ENCODE data around the gene ARHGAP35.
A peak's percentile ranks its signal among the peaks of the same experiment; 100 is the strongest.
"Not testable (repeated sequence)": the region's sequence is repeated elsewhere in the genome, so short reads cannot be mapped to it uniquely, and the experiment has no call there.

The ARHGAP35 gene

DNA sequence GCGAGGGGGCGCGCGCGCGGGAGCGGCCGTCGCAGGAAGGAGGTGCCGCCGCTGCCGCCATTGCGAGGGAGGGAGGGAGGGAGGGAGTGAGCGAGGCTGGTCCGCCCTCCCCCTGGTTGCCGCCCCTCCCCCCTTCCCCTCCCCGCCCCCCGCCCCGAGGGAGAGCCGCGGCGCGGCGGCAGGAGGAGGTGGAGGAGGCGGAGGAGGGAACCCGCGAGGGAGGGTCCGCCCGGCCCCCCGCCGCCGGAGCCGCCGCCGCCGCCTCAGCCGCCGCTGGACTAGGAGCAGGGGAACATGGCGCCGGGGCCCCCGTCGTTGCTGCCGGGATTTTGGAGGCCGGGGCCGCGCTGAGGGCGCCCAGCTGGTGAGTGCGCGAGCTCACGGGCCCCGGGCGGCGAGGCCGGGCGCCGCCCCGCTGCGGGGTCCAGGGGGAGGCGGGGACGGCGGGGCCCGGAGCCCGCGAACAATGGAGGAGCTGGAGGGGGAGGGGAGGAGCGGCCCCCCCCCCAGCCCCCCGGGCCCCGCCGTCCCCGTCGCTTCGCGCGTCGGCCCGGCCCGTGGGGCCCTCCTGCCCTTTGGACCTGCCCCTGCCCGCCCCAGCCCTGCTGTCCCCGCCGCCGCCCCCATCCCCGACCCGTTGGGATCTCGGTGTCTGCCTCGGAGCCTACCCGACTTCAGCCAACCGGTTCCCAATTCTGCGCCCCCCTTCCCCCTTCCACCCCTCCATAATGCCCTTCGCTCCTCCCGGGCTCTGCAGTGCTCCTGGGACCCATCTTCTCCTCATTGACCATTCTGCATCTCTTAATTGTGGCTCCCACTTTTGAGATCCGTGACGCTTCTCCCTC is at the start of gene ARHGAP35:
Gene ARHGAP35 (plus strand): TSS at position 152 of the 845 bp plus-strand sequence. CDS start 57,679 bp downstream, outside the sequence.
- peak in 2 of 3 donors; percentile 60 to 66 for DNase-seq (ENCODE audit: low read depth in 3 of 3, low spot score in 1 of 3)

DNA sequence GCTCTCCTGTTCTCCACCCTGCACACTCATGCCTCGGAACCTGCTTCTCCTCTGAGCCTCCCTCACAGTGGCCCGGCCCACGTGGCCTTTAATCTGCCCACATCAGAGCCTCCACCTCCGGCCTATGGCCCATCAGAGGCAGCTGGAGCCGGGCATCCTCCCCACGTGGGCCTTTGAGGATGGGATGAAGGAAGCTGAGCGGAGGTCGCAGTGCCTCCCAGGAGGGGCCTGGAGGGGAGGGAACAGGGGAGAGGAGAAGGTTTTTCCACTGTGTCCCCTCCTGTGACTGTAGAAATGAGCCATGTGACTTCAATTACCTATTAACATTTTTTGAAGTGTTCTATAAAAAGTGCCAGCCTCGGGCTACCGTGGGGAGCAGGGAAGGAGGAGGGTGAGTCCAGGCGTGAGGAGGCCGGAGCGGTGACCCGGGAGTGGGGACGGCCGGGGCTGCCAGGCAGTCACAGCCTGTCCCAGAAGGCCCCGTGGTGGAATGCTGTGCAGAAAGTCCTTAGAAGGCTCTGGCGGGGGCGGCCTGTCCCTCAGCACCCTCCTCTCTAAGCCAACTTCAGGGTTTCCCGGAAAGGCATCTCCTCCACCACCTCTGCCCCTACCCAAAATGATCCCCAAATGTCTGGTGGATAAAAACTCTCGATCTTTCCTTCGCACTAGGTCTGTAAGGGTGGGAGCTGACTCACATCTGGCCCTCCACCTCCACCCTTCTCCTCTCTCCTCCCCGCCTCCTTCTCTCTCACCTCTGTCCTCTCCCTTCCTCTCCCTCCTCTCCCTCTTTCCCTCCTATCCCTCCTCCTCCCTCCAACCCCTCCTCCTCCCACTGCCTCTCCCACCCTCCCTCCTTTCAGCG is 47.6 kb upstream of the ARHGAP35 start:
- DNase-seq (ENCODE audit: low read depth in 3 of 3, low spot score in 1 of 3) = no peak

DNA sequence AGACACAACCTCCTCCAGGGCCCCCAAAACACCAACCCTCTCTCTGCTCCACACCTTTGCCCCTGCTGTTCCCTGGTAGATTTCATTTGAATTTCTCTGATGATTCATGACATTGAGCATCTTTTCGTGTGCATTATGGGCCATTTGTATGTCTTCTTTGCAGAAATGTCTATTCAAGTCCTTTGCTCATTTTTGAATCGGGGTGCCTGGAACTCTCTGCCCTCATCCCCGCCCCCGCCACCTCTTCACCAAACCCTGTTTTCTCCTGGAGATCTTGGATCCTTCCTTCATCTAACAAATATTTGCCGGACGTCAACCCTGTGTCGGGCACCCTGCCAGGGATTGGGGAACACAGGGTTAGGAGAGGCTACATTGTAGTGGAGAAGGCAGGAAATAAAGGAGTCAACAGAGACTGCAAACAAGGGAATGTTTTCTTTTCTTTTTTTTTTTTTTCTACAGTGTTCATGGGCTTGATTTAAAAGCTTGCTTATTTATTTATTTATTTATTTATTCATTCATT is 46.9 kb upstream of the ARHGAP35 start:
- no peak for DNase-seq (ENCODE audit: low read depth in 3 of 3, low spot score in 1 of 3)

DNA sequence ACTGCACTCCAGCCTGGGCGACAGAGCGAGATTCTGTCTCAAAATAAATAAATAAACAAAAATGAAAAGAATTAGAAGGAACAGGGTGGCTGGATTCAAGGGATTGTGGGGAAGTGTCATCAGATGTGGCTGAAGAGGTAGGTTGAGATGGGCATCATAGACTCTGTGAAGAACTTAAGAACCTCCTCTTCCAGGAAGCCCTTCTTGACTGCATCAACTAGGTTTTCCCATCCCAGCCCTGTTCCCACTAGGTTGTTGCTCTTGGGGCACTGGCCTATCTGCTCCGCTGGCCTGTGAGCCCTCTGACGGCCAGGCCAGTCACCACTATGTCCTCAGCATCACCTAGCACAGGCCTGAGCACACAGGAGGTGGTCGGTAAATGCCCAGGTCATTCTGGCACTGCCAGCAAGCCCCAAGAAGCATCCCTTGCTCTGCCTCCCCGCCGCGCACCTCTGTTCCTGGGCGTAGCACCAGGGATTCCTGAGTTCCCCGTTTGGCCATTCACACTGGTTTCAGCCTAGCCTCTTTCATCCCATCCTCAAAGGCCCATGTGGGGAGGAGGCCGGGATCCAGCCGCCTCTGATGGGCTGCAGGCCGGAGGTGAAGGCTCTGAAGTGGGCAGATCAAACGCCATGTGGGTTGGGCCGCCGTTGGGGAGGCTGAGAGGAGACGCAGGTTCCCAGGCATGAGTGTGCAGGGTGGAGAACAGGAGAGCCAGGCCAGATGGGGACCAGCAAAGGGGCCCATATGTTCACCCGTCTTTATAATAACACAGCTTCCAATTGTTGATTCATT is 44.8 kb upstream of the ARHGAP35 start:
- no peak for DNase-seq (ENCODE audit: low read depth in 3 of 3, low spot score in 1 of 3)

DNA sequence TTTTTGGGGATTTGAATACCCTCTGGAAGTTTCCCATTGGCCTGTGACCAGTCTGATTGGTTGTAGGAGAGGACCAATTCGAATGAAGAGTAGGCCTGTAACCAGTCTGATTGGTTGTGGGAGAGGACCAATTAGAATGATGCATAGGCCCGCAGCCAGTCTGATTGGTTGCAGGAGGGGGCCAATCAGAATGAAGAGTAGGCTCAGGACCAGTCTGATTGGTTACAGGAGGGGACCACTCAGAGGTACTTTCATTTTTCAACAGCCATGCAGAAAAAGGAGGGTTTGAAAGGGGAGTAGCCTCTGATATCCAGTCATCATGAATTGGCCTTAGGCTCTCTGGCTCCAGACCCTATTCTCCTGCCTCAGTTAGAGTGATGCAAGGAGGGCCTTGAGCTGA is 42.0 kb upstream of the ARHGAP35 start:
- DNase-seq (ENCODE audit: low read depth in 3 of 3, low spot score in 1 of 3) = no peak

DNA sequence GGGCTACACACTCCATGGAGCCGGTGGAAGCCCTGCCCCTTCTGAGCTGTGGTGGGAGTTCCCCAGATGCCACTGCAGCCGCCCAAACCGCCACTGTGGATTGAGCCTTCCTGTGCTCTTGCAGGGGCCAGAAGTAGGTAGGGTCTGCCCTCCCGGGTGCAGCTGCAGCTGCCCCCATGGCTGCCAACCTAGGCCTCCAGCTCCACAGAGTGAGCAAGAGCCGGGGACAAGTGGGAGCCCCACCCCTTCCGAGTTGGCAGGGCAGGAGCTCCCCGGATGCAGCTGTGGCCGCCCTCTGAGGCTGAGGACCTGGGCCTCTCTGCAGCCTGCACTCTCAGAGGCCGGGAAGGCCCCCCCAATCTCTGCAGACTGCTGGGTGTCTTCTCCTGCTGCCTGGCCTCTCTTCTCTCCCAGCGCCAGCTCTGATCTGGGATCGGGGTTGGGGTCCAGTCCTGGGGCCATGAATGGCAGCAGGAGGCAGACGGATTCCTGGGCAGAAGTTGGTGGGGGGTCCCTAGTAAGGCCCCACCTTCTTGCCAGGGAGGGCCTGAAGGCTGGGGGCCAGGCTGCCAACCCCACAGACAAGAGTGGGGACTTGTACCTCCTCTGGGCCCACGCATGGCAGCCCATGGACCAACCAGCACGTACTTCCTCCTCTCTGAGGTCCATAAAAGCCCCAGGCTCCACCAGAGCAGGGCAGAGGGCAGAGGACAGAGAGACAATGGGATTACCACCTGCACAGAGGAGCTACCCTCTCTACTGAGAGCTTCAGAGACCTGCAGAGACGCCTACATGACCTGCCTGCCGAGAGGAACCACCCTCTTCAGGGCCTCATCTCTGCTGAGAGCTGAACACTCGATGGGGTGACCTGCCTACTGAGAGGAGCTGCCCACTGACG is 39.0 kb upstream of the ARHGAP35 start:
- DNase-seq (ENCODE audit: low read depth in 3 of 3, low spot score in 1 of 3) = peak; percentile 12 to 23 (median 20)

DNA sequence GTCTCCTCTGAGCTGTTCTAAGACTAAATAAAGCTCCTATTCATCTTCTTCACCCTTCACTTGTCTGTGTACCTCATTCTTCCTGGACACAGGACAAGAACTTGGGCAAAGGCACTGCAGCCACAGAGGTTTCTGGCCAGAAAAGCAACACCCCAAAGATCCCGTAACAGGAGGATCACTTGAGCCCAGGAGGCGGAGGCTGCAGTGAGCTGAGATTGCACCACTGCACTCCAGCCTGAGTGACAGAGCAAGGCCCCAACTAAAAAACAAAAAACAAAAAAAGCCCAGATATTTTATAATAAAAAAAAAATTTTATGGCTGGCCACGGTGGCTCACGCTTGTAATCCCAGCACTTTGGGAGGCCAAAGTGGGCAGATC is 38.4 kb upstream of the ARHGAP35 start:
- not testable (repeated sequence) for DNase-seq (ENCODE audit: low read depth in 3 of 3, low spot score in 1 of 3)

DNA sequence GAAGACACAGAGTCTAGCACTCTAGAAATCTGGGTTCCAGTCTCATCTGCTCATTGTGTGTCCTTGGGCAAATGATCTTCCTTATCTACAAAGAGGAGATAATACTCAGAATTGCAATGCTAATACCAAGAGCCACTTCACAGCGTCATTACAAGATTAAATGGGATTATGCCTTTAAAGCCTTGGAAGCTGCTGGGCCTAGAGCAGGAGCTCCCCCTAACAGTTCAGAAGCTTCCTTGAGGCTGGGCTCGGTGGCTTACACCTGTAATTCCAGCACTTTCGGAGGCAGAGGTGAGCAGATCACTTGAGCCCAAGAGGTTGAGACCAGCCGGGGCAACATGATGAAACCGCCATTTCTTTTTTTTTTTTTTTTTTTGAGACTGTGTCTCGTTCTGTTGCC is 37.7 kb upstream of the ARHGAP35 start:
- DNase-seq (ENCODE audit: low read depth in 3 of 3, low spot score in 1 of 3) = no peak

DNA sequence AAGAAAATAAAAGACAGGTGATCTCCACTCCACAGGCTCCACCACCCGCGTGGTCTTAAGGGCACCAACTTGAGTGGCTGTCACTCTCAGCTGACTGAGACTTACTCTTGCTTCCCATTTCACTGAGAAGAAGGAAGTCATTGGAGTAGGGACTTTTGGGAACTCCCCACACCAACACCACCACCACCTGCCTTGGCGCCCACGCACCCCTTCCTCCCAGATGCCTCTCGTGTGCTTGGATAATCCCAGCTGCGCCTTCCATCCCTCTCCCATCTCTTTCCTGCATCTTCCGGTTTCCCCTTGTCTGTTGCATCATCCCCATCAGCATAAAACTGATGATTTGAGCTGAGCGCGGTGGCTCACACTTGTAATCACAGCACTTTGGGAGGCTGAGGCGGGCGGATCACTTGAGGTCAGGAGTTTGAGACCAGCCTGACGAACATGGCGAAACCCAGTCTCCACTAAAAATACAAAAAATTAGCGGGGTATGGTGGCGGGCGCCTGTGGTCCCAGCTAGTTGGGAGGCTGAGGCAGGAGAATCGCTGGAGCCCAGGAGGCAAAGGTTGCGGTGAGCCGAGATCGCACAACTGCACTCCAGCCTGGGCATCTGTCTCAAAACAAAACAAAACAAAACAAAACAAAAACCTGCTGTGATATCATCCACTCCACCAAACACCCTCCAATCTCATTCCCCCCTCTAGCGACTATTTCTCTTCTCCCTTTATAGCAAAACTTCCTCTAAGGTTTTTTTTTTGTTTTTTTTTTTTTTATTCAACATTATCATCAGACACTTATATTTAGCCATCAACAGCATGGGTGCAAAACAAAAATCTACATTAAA is 35.7 kb upstream of the ARHGAP35 start:
- DNase-seq (ENCODE audit: low read depth in 3 of 3, low spot score in 1 of 3) = no peak

DNA sequence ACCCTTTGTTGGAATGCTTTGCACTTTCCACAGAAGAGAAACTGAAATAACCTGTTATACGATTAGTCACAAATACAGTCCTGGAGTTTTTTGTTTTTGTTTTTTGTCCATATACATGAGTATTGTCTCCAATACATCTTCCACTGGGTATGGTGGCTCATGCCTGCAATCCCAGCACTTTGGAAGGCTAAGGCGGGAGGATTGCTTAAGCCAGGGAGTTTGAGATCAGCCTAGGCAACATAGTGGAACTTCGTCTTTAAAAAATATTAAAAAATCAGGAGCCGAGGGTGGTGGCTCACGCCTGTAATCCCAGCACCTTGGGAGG is 35.1 kb upstream of the ARHGAP35 start:
- DNase-seq (ENCODE audit: low read depth in 3 of 3, low spot score in 1 of 3) = no peak

DNA sequence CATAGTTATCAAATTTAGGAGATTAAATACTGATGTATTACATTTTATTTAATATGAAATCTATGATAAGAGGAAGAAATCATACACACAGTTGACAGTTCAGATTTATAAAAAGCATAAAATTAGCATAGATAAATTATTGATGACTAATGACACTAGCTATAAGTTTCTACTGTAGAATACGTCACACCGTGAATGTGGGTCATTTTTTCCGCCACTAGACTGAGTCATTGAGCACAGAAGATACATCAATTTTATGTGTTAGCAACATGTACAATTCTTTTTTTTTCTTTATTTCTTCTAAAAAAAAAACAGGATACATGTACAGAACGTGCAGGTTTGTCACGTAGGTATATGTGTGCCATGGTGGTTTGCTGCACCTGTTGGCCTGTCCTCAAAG is 32.3 kb upstream of the ARHGAP35 start:
- no peak for DNase-seq (ENCODE audit: low read depth in 3 of 3, low spot score in 1 of 3)

DNA sequence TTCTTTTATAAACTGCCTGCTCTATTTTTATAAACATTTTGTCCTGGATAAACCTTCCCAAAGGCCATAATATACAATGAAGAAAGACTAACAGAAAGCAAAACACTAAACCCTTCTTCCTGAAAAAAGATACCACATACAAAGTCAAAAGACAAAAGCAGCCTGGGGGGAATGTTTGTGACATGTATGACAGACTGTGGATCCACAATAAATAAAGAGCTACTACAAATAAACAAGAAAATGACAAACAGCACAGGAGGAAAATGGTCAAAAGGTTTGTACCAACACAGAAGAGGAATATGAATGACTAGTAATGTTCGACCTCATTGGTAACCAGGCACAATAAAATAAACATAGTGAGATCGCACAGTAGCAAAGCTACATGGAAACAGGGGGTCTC is 29.9 kb upstream of the ARHGAP35 start:
- no peak for DNase-seq (ENCODE audit: low read depth in 3 of 3, low spot score in 1 of 3)

DNA sequence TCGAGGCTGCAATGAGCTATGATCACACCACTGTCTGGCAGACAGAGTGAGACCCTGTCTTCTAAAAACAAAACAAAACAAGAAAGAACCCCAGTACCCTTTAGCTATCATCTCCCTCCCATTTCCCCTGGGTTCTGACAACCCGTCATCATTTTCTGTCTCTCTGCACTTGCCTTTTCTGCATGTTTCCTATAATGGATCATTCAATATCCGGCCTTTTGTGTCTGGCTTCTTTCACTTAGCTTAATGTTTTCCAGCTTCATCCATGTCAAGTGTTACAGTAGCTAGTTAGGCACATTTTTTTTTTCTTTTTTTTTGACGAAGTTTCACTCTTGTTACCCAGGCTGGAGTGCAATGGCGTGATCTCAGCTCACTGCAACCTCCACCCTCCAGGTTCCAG is 26.7 kb upstream of the ARHGAP35 start:
- no peak for DNase-seq (ENCODE audit: low read depth in 3 of 3, low spot score in 1 of 3)

DNA sequence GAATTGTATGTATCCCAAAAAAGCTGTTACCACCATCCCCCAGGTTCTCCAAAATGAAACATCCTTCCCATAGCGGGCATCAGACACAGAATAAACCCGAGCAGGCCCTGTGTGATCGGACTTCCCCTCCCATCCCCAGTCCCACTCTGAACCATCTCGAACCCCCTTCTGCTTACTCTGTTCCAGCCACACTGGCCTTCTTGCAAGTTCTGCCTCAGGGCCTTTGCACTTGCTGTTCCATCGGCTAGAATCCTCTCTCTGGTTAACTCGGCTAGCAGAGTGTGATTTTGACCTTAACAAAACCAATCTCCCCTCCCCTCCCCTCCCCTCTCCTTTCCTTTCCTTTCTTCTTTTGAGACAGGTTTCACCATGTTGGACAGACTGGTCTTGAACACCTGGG is 25.8 kb upstream of the ARHGAP35 start:
- DNase-seq (ENCODE audit: low read depth in 3 of 3, low spot score in 1 of 3) = no peak

DNA sequence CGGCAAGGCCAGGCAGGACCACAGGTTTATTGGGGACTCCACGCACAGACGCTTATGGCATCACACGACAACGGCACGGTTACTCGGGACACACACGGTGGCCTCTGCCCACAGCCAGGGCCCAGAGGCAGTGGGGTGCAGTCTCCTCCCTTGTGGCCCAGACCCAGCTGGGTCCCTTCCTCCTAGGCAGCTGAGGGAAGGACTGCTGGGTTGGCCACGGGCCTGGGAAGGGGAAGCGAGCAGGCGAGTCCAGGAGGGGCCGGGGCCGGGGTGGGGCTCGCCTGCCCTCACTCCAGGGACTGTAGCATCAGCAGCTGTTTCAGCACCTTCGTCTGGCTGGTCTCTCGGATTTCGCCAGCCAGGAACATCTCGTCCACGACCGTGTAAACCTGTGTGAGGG is 22.6 kb upstream of the ARHGAP35 start:
- DNase-seq (ENCODE audit: low read depth in 3 of 3, low spot score in 1 of 3) = no peak

DNA sequence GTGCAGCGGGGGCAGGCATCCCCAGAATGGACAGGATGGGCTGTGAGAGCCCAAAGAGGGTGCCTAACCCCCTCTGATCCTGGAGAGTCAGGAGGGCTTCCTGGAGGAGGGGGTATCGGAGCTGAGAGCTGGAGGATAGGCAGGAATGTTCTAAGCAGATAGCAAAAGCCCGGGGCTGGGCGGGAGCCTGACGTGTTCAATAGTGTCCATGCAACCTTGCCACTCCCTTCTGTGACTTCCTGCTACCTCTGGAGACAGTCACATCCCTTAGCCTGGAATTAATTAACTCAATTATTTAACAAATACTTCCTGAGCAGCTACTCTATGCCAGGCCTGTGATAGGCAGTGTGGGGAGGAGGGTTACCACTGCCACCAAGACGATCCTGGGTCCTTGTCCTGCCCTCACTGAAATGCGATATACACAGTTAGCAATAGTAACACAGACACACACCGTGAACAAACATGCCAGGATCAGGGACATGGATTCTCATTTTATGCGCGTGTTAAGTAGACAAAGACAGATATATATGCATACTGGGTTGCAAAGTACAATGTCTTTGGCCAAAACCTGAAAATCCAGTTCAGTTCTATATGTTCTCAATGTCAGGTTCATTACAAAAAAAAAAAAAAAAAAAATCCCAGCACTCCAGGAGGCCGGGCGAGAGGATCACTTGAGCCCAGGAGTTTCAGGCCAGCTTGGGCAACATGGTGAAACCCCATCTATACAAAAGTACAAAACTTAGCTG is 20.9 kb upstream of the ARHGAP35 start:
- DNase-seq (ENCODE audit: low read depth in 3 of 3, low spot score in 1 of 3) = no peak

DNA sequence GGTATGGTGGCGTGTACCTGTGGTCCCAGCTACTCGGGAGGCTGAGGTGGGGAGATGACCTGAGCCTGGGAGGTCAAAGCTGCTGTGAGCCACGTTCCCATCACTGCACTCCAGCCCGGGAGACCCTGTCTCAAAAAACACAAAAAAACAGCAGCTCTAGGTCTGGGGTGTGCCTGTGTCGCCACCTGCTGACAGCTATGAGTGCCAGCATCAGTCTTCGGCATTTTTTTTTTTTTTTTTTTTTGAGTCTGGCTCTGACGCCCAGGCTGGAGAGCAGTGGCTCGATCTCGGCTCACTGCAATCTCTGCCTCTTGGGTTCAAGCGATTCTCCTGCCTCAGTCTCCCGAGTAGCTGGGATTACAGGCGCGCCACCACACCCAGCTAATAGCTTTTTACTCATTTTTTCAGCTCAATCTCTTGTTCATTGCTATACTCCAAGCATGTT is 20.3 kb upstream of the ARHGAP35 start:
- DNase-seq (ENCODE audit: low read depth in 3 of 3, low spot score in 1 of 3) = peak in 2 of 3 donors; percentile 26 to 29

DNA sequence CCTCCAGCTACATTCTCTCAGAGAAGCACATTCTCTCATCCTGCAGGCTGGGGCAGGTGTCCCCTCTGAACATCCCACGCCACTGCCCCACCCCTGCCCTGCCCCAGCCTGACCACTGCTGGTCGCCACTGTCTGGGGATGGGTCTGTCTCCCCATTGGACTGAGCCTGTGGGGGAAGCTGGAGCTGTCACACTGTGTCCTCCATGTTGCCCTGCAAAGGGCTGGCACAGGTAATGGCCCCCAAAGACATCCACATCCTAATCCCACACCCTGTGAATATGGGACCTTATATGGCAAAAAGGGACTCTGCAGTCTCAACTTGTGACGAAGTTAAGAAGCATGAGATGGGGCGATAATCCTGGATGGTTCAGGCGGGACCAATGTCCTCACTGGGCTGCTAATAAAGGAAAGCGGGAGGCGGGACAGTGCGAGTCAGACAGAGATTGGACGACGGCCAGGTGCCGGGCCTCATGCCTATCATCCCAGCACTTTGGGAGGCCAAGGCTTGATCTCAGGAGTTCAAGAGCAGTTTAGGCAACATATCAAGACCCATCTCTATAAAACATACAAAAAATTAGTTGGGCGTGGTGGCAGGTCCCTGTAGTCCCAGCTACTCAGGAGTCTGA is 19.2 kb upstream of the ARHGAP35 start:
- no peak for DNase-seq (ENCODE audit: low read depth in 3 of 3, low spot score in 1 of 3)
